ENCODE measurements around the gene GZMH.
"Not testable (repeated sequence)": the region's sequence is repeated elsewhere in the genome, so short reads cannot be mapped to it uniquely, and the experiment has no call there.

GZMH gene

GRCh38 chr14:24629521-24629920, 20.0 kb upstream of the GZMH start:
- Histone ChIP-seq H3K4me1 (ENCODE audit: control insufficient read depth, insufficient read depth, low read length) (no peaks in the 10 kb centered on the region), H3K9ac (ENCODE audit: low read depth, low read length) (no peak overlapping the region), H3K36me3 (ENCODE audit: insufficient read depth, low read length) (no peaks in the 10 kb centered on the region), H3K4me2 (ENCODE audit: low read length) (no peak overlapping the region), H3K4me3 (ENCODE audit: low read length) (no peak overlapping the region), H3K9me3 (replicated peaks; ENCODE audit: low read length) (no peaks in the 10 kb centered on the region), H3K27me3 (ENCODE audit: control insufficient read depth, insufficient read depth, low read length) (no peaks in the 10 kb centered on the region)

GRCh38 chr14:24613747-24614146, 4.3 kb upstream of the GZMH start:
- H3K9me3 ChIP-seq (replicated peaks; ENCODE audit: low read length), result no peaks in the 10 kb centered on the region
- no peak overlapping the region for H3K9ac ChIP-seq (ENCODE audit: low read depth, low read length)

GRCh38 chr14:24613241-24613640, 3.8 kb upstream of the GZMH start:
- Histone ChIP-seq H3K4me2 (ENCODE audit: low read length) (no peak overlapping the region), H3K36me3 (ENCODE audit: insufficient read depth, low read length) (no peaks in the 10 kb centered on the region), H3K4me3 (ENCODE audit: low read length) (no peak overlapping the region), H3K9me3 (replicated peaks; ENCODE audit: low read length) (peaks cover 3% of the 10 kb centered on the region), H3K27me3 (ENCODE audit: control insufficient read depth, insufficient read depth, low read length) (no peaks in the 10 kb centered on the region), H3K9ac (ENCODE audit: low read depth, low read length) (no peak overlapping the region), H3K4me1 (ENCODE audit: control insufficient read depth, insufficient read depth, low read length) (no peaks in the 10 kb centered on the region)

More at GRCh38 chr14:24613747-24614146, 4.3 kb upstream of the GZMH start:
- no peaks in the 10 kb centered on the region for H3K4me1 ChIP-seq (ENCODE audit: control insufficient read depth, insufficient read depth, low read length)
- H3K4me2 ChIP-seq (ENCODE audit: low read length), result no peak overlapping the region
- H3K27me3 ChIP-seq (ENCODE audit: control insufficient read depth, insufficient read depth, low read length), result no peaks in the 10 kb centered on the region
- no peak overlapping the region for H3K4me3 ChIP-seq (ENCODE audit: low read length)
- no peaks in the 10 kb centered on the region for H3K36me3 ChIP-seq (ENCODE audit: insufficient read depth, low read length)

DNA sequence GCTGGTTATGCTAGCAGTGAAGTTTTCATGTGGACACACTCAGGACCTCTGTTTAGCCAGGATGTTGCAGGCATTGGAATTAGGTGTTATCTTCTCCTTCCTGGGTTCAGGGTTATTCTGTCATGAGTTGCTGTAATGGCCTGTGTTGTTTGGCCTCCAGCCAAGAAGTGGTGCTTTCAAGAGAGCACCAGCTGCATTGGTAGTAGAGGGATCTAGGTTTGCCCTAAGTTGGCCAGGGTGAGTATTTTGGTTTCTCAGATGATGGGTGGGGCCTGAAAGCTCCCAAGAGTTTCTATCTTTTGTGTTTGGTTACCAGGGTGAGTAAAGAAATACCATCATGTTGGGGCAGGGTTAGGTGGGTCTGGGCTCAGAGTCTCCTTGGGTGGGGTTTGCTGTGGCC, 2.7 kb upstream of the GZMH start:
- Histone ChIP-seq H3K27me3 (ENCODE audit: control insufficient read depth, insufficient read depth, low read length) (no peaks in the 10 kb centered on the region), H3K9ac (ENCODE audit: low read depth, low read length) (no peak overlapping the region), H3K36me3 (ENCODE audit: insufficient read depth, low read length) (no peaks in the 10 kb centered on the region), H3K4me2 (ENCODE audit: low read length) (no peak overlapping the region), H3K4me3 (ENCODE audit: low read length) (no peak overlapping the region), H3K4me1 (ENCODE audit: control insufficient read depth, insufficient read depth, low read length) (no peaks in the 10 kb centered on the region), H3K9me3 (replicated peaks; ENCODE audit: low read length) (peaks cover 4% of the 10 kb centered on the region)

DNA sequence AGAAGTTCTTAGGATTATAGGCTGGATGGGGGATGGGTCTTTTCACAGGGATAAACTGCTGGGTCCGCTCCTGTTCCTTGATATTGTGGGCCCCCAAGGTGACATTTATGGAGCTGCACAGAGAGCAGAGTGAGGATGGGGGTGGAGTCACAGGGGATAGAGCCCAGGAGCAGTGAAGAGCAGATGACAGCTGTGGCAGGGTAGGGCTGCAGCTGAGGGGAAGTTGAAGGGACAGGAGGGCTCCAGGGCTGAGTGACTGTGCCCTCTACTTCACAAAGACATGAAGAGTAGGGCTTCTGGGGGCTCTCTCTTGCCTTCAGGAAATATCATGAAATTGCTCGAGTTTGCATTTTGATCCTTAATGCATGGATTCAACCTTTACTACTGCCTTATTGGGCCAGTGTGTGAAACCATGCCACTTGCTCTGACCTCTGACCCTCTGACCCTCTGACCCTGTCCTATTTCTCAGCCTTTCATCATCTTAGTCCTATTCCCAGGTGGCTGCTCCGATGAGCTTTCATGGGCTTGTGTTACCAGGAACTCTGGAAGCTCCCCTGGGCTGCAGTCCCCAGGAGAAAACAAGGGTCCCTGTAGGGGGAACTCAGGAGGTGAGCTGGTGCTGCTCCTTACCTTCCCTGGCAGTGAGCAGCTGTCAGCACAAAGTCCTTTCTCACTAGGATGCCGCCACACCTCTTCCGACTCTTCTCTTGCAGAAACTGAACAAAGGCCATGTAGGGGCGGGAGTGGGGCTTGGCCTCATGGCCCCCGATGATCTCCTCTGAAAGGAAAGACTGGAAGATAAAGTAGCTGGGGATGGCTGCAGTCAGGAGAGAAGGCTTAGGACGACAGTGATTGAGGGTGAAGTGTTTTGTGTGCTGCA, 1.6 kb downstream of the GZMH start:
- Histone ChIP-seq H3K4me1 (ENCODE audit: control insufficient read depth, insufficient read depth, low read length) (no peaks in the 10 kb centered on the region), H3K4me2 (ENCODE audit: low read length) (no peak overlapping the region), H3K4me3 (ENCODE audit: low read length) (no peak overlapping the region), H3K36me3 (ENCODE audit: insufficient read depth, low read length) (no peaks in the 10 kb centered on the region), H3K27me3 (ENCODE audit: control insufficient read depth, insufficient read depth, low read length) (no peaks in the 10 kb centered on the region), H3K9me3 (replicated peaks; ENCODE audit: low read length) (peaks cover 4% of the 10 kb centered on the region), H3K9ac (ENCODE audit: low read depth, low read length) (no peak overlapping the region)

DNA sequence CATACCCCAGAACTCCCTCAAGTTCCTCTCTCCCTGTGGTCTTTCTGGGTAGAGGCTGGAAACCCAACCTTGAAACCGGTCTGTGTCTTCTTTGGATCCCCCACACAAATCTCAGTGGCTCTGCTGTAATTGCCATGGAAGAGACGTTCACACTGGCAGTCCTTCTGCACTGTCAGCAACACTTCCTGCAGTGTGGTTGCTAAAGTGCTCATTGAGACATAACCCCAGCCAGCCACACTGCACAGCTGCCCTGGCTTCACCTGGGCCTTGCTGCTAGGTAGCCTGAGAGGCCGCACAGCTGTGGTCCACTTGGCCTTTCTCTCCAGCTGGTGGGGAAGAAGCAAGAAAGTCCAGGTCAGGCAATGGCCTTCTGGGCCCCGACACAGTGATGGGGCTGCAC, 2.4 kb downstream of the GZMH start:
- no peak overlapping the region for H3K9ac ChIP-seq (ENCODE audit: low read depth, low read length)
- H3K27me3 ChIP-seq (ENCODE audit: control insufficient read depth, insufficient read depth, low read length), result no peaks in the 10 kb centered on the region
- no peak overlapping the region for H3K4me2 ChIP-seq (ENCODE audit: low read length)
- H3K4me3 ChIP-seq (ENCODE audit: low read length), result no peak overlapping the region
- H3K9me3 ChIP-seq (replicated peaks; ENCODE audit: low read length), result peaks cover 4% of the 10 kb centered on the region
- no peaks in the 10 kb centered on the region for H3K36me3 ChIP-seq (ENCODE audit: insufficient read depth, low read length)
- no peaks in the 10 kb centered on the region for H3K4me1 ChIP-seq (ENCODE audit: control insufficient read depth, insufficient read depth, low read length)

DNA sequence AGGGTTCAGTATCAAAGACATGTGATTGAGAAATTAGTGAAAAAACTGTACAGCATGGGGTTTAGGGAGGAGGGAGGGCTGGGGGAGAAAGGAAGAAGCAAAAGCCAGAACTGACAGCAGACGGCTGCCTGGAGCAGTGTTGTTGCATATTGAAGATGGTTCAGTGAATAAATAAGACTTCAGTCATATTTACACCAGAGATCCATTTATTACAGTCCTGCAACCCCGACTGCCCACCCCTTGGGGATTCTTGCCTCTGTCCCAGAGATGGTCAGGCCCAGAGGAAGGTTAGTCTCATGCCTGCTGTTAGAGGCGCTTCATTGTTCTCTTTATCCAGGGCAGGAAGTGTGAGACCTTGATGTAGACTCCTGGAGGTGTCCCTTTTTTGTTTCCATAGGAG, 3.2 kb downstream of the GZMH start:
- Histone ChIP-seq H3K36me3 (ENCODE audit: insufficient read depth, low read length) (no peaks in the 10 kb centered on the region), H3K9me3 (replicated peaks; ENCODE audit: low read length) (peaks cover 4% of the 10 kb centered on the region), H3K9ac (ENCODE audit: low read depth, low read length) (no peak overlapping the region), H3K27me3 (ENCODE audit: control insufficient read depth, insufficient read depth, low read length) (no peaks in the 10 kb centered on the region), H3K4me3 (ENCODE audit: low read length) (no peak overlapping the region), H3K4me2 (ENCODE audit: low read length) (no peak overlapping the region), H3K4me1 (ENCODE audit: control insufficient read depth, insufficient read depth, low read length) (no peaks in the 10 kb centered on the region)

GRCh38 chr14:24605435-24606190, 3.9 kb downstream of the GZMH start:
- no peak overlapping the region for H3K4me3 ChIP-seq (ENCODE audit: low read length)
- no peaks in the 10 kb centered on the region for H3K27me3 ChIP-seq (ENCODE audit: control insufficient read depth, insufficient read depth, low read length)
- H3K36me3 ChIP-seq (ENCODE audit: insufficient read depth, low read length), result no peaks in the 10 kb centered on the region
- H3K4me1 ChIP-seq (ENCODE audit: control insufficient read depth, insufficient read depth, low read length), result no peaks in the 10 kb centered on the region
- no peak overlapping the region for H3K4me2 ChIP-seq (ENCODE audit: low read length)
- peaks cover 4% of the 10 kb centered on the region for H3K9me3 ChIP-seq (replicated peaks; ENCODE audit: low read length)
- H3K9ac ChIP-seq (ENCODE audit: low read depth, low read length), result no peak overlapping the region

GRCh38 chr14:24597403-24597802, 12.1 kb downstream of the GZMH start:
- Histone ChIP-seq H3K27me3 (ENCODE audit: control insufficient read depth, insufficient read depth, low read length) (no peaks in the 10 kb centered on the region), H3K4me1 (ENCODE audit: control insufficient read depth, insufficient read depth, low read length) (no peaks in the 10 kb centered on the region), H3K4me2 (ENCODE audit: low read length) (no peak overlapping the region), H3K9ac (ENCODE audit: low read depth, low read length) (no peak overlapping the region), H3K36me3 (ENCODE audit: insufficient read depth, low read length) (no peaks in the 10 kb centered on the region), H3K9me3 (replicated peaks; ENCODE audit: low read length) (no peaks in the 10 kb centered on the region), H3K4me3 (ENCODE audit: low read length) (no peak overlapping the region)

DNA sequence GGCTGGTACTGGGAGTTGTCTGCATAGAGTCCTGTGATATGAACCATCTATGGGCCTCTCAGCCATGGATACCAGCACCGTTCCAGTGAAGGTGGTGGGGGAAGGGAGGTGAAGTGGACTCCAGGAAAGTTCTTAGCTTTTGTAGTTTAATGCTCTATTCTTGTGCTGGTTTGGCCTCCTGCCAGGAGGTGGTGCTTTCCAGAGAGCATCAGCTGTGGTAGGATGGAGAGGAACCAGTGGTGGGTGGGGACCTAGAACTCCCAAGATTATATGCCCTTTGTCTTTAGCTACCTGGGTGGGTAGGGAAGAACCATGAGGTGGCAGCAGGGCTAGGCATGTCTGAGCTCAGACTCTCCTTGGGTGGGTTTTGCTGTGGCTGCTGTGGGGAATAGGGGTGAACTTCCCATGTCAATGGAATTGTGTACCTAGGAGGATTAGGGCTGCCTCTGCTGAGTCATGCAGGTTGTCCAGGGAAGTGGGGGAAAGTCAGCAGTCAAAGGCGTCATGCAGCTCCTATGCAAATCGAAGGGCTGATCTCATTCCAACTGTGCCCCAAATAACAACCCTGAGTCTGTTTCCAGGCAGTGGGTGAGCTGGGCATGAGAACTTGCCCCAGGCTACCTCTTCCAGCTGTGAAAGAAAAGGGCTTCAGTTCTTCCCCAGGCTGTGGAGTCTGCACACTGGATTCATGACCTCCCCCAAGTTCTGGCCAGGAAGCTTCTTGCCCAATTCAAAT, 14.2 kb downstream of the GZMH start:
- Histone ChIP-seq H3K4me3 (ENCODE audit: low read length) (no peak overlapping the region), H3K27me3 (ENCODE audit: control insufficient read depth, insufficient read depth, low read length) (no peaks in the 10 kb centered on the region), H3K4me1 (ENCODE audit: control insufficient read depth, insufficient read depth, low read length) (no peaks in the 10 kb centered on the region), H3K4me2 (ENCODE audit: low read length) (no peak overlapping the region), H3K9me3 (replicated peaks; ENCODE audit: low read length) (no peaks in the 10 kb centered on the region), H3K36me3 (ENCODE audit: insufficient read depth, low read length) (no peaks in the 10 kb centered on the region), H3K9ac (ENCODE audit: low read depth, low read length) (no peak overlapping the region)

DNA sequence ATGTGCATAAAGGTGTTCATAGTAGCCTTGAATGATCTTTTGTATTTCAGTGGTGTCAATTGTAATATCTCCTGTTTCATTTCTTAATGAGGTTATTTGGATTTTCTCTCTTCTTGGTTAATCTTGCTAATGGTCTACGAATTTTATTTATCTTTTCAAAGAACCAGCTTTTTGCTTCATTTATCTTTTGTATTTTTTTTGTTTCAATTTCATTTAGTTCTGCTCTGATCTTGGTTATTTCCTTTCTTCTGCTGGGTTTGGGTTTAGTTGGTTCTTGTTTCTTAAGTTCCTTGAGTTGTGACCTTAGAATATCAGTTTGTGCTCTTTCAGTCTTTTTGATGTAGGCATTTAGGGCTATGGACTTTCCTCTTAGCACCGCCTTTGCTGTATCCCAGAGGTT, 18.5 kb downstream of the GZMH start:
- H3K9me3 ChIP-seq (replicated peaks; ENCODE audit: low read length); H3K4me2 ChIP-seq (ENCODE audit: low read length); H3K9ac ChIP-seq (ENCODE audit: low read depth, low read length); H3K4me3 ChIP-seq (ENCODE audit: low read length); H3K4me1 ChIP-seq (ENCODE audit: control insufficient read depth, insufficient read depth, low read length); H3K27me3 ChIP-seq (ENCODE audit: control insufficient read depth, insufficient read depth, low read length); H3K36me3 ChIP-seq (ENCODE audit: insufficient read depth, low read length): not testable (repeated sequence)

Measured in skeletal muscle satellite cell (primary cell).